Pancreas (tissue), 10 donors: Measurements from ENCODE around the gene CD244. TPM values are rescaled to one million over a fixed set of nuclear protein-coding genes. Genes with fewer than 3 reads are reported as not detected.
A peak's percentile ranks its signal among the peaks of the same experiment; 100 is the strongest.

Experiments
- ATAC-seq, 4 donors: fragments of 200-7000 bp; cut with Tn5 transposase; one replicate each; pipeline versions ENCODE4 v1.8.0 to v1.9.1; 2020; ENCODE audit warnings: mild to moderate bottlenecking in 4 of 4, moderate library complexity in 4 of 4
- DNase-seq, 6 donors: peaks; one replicate each; pipeline ENCODE4 v3.0.0-alpha.2; 2020
- FAIRE-seq: peaks from 2 replicates; lab custom pipeline; 2012; peaks lifted over from hg19 to GRCh38; lab: Jason Lieb, UNC
- H3K27ac ChIP-seq, 4 donors: fragments of 200-600 bp; sonication (generic); 1 replicate in 3 of 4; 2 replicates in 1 of 4; pipeline versions ENCODE4 v1.5.0 to v1.8.0; 2020
- H3K27me3 ChIP-seq, 4 donors: fragments of 200-600 bp; one replicate each; pipeline ENCODE4 v1.8.0; 2021
- H3K36me3 ChIP-seq, 3 donors: fragments of 200-600 bp; sonication (generic) in 1 of 3; one replicate each; pipeline versions ENCODE4 v1.5.0 to v1.8.0; 2020 to 2021
- H3K4me1 ChIP-seq, 3 donors: fragments of 200-600 bp; one replicate each; pipeline ENCODE4 v1.8.0; 2021
- H3K4me3 ChIP-seq, 4 donors: fragments of 200-600 bp; sonication (generic) in 2 of 4; one replicate each; pipeline versions ENCODE4 v1.5.0 to v1.8.0; 2020 to 2021
- H3K9me3 ChIP-seq, 4 donors: fragments of 200-600 bp; one replicate each; pipeline ENCODE4 v1.8.0; 2021
- CTCF ChIP-seq, 4 donors: fragments of 200-600 bp; sonication (generic) in 3 of 4; IDR thresholded peaks; one replicate each; pipeline versions ENCODE4 v1.5.0 to v1.8.0; 2021; ENCODE audit warnings: antibody characterized with exemption in 4 of 4
- WGBS, 2 donors: extraction: QIAGEN DNeasy Blood & Tissue Kit; methylation state at CpG; one replicate each; pipeline ENCODE4 v1.1.7; 2013; 5-methylcytosine and 5-hydroxymethylcytosine counted together
- intact Hi-C, 3 donors: fragments of 100-400 bp; cut with DNase I; formaldehyde crosslinking; loops; one replicate each; pipeline versions ENCODE4 v1.11.1 to v1.14.2; 2022
- polyA plus RNA-seq, 2 donors: library from polyadenylated mRNA; stranded (reverse); fragments of 200-250 nt; gene quantifications; one replicate each; pipeline ENCODE4 v1.2.3, GENCODE V29; 2013
- total RNA-seq, 6 donors: library from RNA; stranded (reverse); fragmentation: NEBNext Ultra II Directional in 4 of 6; extraction: Animal tissue kit (Norgen Biotek cat#: 25700) in 4 of 6; gene quantifications; one replicate each; pipeline versions ENCODE4 v1.2.1 to v1.2.4, GENCODE V29; 2021 to 2023
- donor health status: healthy with polysubstance abuse.
- donor health status: DM: no; HTN: no; CAD: no; lungs with moderate emphysema.
- donor health status: DM: no; HTN: no; CAD: no.
- donor health status: control.
- donor health status: control.
- donor health status: Bipolar disorder and iron deficiency.
- donor health status: DM: yes; HTN: yes; CAD: no.
- donor health status: DM: no; HTN: no; CAD: no.
- donor health status: DM: no; HTN: no; CAD: no.
- donor health status: DM: yes; HTN: yes; CAD: no.

Gene CD244
- total and polyA plus RNA-seq, 8 donors = 0.06 to 0.79 (median 0.14) TPM; not detected in 2

GRCh38 chr1:160836561-160836960 is 26.1 kb downstream of the CD244 start:
- WGBS, 2 donors = 59 to 67% methylated on average over 3 of the region's 3 CpGs
- no peak for TF ChIP-seq CTCF (IDR thresholded peaks at IDR 0.05)
- FAIRE-seq = no peak
- H3K27ac ChIP-seq = no peak overlapping the region
- no peak for ATAC-seq
- H3K9me3 ChIP-seq = no peaks in the 10 kb centered on the region
- DNase-seq = no peak
- no peak overlapping the region for H3K4me3 ChIP-seq
- no peaks in the 10 kb centered on the region for H3K4me1 ChIP-seq
- no peaks in the 10 kb centered on the region for H3K27me3 ChIP-seq
- H3K36me3 ChIP-seq = no peaks in the 10 kb centered on the region
- intact Hi-C loops = loop anchor here in 2 of 3 donors (5.0 to 10.0 kb wide), 3 partner anchors 111 to 298 kb away; partner anchors contain the start of genes DEDD (in 1 of the 2) and ITLN2 (in 1 of the 2)

GRCh38 chr1:160835751-160836150 is 26.9 kb downstream of the CD244 start:
- FAIRE-seq (no peak), DNase-seq (no peak), ATAC-seq (no peak)
- Histone ChIP-seq H3K27ac (no peak overlapping the region), H3K4me3 (no peak overlapping the region), H3K9me3 (no peaks in the 10 kb centered on the region), H3K36me3 (no peaks in the 10 kb centered on the region), H3K4me1 (no peaks in the 10 kb centered on the region), H3K27me3 (no peaks in the 10 kb centered on the region)
- 70 to 74% methylated on average over 3 of the region's 3 CpGs for WGBS, 2 donors
- intact Hi-C loops = loop anchor here in 2 of 3 donors (5.0 to 10.0 kb wide), 3 partner anchors 112 to 299 kb away; partner anchors contain the start of genes DEDD (in 1 of the 2) and ITLN2 (in 1 of the 2)
- TF ChIP-seq CTCF (IDR thresholded peaks at IDR 0.05) = no peak

- no peaks in the 10 kb centered on the region for H3K27me3 ChIP-seq
- DNase-seq (peak in 3 of 6 donors; percentile 7 to 42 (median 37)), FAIRE-seq (no peak), ATAC-seq (peak in 2 of 4 donors; percentile 56 to 69)
- no peak overlapping the region for H3K27ac ChIP-seq
- TF ChIP-seq CTCF (IDR thresholded peaks at IDR 0.05) = peak in 3 of 4 donors; percentile 28 to 70 (median 48)
- H3K4me3 ChIP-seq = no peak overlapping the region
- 68 to 79% methylated on average over 3 of the region's 3 CpGs for WGBS, 2 donors
- H3K9me3 ChIP-seq = no peaks in the 10 kb centered on the region
- no peaks in the 10 kb centered on the region for H3K4me1 ChIP-seq
- H3K36me3 ChIP-seq = no peaks in the 10 kb centered on the region
- intact Hi-C loops = loop anchor here in 2 of 3 donors (5.0 to 10.0 kb wide), 4 partner anchors 108 to 300 kb away; partner anchors contain the start of genes DEDD (in 1 of the 2) and ITLN2 (in 1 of the 2)
Observed at GRCh38 chr1:160834945-160835565, 27.6 kb downstream of the CD244 start.

GRCh38 chr1:160830321-160831153 is 32.1 kb downstream of the CD244 start:
- ATAC-seq (peak; percentile 53 to 87 (median 82)), FAIRE-seq (no peak)
- peak; percentile 31 to 58 (median 50) for TF ChIP-seq CTCF (IDR thresholded peaks at IDR 0.05)

More at GRCh38 chr1:160830321-160831153, 32.1 kb downstream of the CD244 start:
- Histone ChIP-seq H3K36me3 (no peaks in the 10 kb centered on the region), H3K27ac (no peak overlapping the region), H3K4me1 (no peaks in the 10 kb centered on the region), H3K27me3 (no peaks in the 10 kb centered on the region), H3K9me3 (no peaks in the 10 kb centered on the region), H3K4me3 (no peak overlapping the region)
- peak; percentile 45 to 89 (median 74) for DNase-seq
- intact Hi-C loops = loop anchor here in 2 of 3 donors (5.0 to 10.0 kb wide), 2 partner anchors 103 to 304 kb away; partner anchors contain the start of gene DEDD (in 1 of the 2)
- 45 to 52% methylated on average over 8 of the region's 8 CpGs for WGBS, 2 donors
